ENCODE results near the gene WDFY3. TPM values are rescaled to one million over a fixed set of nuclear protein-coding genes. Genes with fewer than 3 reads are reported as not detected.
A peak's percentile ranks its signal among the peaks of the same experiment; 100 is the strongest.

The WDFY3 gene
- total and polyA plus RNA-seq, 7 donors: 3.2 to 54.2 (median 38.2) TPM

DNA sequence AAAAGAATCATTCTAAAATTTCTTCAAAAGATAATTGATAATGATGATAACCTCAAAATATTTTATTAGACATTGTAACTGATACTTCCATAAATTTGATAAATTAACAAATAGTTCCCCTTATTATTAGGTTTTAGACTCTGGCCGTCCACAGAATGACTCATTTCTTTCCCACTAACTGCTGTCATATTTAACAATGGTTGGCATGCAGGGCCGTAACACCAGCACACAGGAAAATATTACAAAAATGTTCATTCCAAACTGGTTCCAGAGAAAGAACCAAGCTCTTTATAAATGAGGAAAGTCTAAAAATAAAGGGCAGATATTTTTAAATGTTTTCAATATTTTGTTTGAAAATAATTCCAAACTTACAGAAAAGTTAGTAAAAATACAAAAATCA, 28.2 kb downstream of the WDFY3 start:
- H3K27ac ChIP-seq: no peak overlapping the region
- TF ChIP-seq, protein P1, sequence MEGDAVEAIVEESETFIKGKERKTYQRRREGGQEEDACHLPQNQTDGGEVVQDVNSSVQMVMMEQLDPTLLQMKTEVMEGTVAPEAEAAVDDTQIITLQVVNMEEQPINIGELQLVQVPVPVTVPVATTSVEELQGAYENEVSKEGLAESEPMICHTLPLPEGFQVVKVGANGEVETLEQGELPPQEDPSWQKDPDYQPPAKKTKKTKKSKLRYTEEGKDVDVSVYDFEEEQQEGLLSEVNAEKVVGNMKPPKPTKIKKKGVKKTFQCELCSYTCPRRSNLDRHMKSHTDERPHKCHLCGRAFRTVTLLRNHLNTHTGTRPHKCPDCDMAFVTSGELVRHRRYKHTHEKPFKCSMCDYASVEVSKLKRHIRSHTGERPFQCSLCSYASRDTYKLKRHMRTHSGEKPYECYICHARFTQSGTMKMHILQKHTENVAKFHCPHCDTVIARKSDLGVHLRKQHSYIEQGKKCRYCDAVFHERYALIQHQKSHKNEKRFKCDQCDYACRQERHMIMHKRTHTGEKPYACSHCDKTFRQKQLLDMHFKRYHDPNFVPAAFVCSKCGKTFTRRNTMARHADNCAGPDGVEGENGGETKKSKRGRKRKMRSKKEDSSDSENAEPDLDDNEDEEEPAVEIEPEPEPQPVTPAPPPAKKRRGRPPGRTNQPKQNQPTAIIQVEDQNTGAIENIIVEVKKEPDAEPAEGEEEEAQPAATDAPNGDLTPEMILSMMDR (IDR thresholded peaks at IDR 0.05): no peak

DNA sequence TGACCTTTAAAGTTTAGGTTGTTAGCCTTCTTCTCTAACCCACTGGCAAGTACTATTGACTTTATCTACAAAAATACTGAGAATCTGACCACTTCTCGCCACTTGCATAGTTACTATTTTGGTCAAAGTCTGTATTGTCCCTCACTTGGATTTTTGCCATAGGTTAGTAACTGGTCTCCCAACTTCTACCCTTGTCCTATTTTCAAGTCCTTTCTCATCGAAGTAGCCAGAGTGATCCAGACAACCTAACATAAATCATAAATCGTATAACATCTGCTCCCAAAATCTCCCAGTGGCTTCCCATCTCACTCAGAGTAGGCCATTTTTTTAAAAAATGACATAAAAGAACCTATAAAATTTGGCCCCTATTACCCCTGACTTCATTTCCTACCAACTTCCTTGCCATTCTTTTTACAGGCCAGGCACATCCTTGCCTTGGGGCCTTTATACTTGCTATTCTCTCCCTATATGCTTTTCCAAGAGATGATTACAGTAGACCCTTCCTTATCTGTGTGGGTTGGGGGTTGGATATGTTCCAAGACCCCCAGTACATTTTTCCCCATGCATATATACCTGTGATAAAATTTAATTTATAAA, 29.0 kb downstream of the WDFY3 start:
- Histone ChIP-seq H3K4me1 (peaks cover 28% of the 10 kb centered on the region), H3K9me3 (peaks cover 19% of the 10 kb centered on the region), H3K27ac (peak overlapping the region; percentile 27), H3K36me3 (ENCODE audit: insufficient read depth in 1 of 2, low read depth in 1 of 2) (no peaks in the 10 kb centered on the region), H3K27me3 (ENCODE audit: insufficient read depth in 3 of 3, low read length in 2 of 3) (no peaks in the 10 kb centered on the region), H3K4me3 (no peak overlapping the region)
- 41 to 48% (median 41%) methylated on average over 3 of the region's 3 CpGs for WGBS, 3 donors
- TF ChIP-seq, protein P1 (IDR thresholded peaks at IDR 0.05): no peak
- DNase-seq (no peak), ATAC-seq (no peak)
- intact Hi-C loops (cut with DNase I): no loop called here

More for the DNA sequence above, 28.2 kb downstream of the WDFY3 start:
- WGBS, 3 donors: 16 to 26% (median 21%) methylated on average over 2 of the region's 2 CpGs
- H3K36me3 ChIP-seq (ENCODE audit: insufficient read depth in 1 of 2, low read depth in 1 of 2): no peaks in the 10 kb centered on the region
- intact Hi-C loops (cut with DNase I): no loop called here
- peak in 2 of 4 donors; percentile 58 to 62 for ATAC-seq
- no peaks in the 10 kb centered on the region for H3K27me3 ChIP-seq (ENCODE audit: insufficient read depth in 3 of 3, low read length in 2 of 3)
- peaks cover 28% of the 10 kb centered on the region for H3K4me1 ChIP-seq
- peaks cover 19% of the 10 kb centered on the region for H3K9me3 ChIP-seq
- no peak for DNase-seq
- H3K4me3 ChIP-seq: no peak overlapping the region

DNA sequence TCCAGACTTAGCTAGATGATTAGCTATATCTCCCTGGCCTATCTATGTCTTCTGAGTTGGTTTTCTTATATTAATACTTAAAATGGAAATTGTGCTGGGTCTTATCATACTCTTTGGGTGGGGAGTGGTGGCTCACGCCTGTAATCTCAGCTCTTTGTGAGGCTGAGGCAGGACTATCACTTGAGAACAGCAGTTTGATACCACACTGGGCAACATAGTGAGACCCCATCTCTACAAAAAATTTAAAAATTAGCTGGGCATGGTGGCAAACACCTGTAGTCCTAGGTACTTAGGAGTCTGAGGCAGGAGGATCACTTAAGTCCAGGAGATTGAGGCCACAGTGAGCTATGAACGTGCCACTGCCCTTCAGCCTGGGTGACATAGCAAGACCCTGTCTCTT, 30.4 kb downstream of the WDFY3 start:
- TF ChIP-seq, protein P1 (IDR thresholded peaks at IDR 0.05): no peak
- Histone ChIP-seq H3K9me3 (peaks cover 10% of the 10 kb centered on the region), H3K27ac (no peak overlapping the region), H3K36me3 (ENCODE audit: insufficient read depth in 1 of 2, low read depth in 1 of 2) (peaks cover 4 to 10% of the 10 kb centered on the region in 2 donors), H3K4me3 (no peak overlapping the region), H3K27me3 (ENCODE audit: insufficient read depth in 3 of 3, low read length in 2 of 3) (no peaks in the 10 kb centered on the region), H3K4me1 (peaks cover 35% of the 10 kb centered on the region)
- ATAC-seq: no peak
- WGBS, 3 donors: 85 to 94% (median 88%) methylated on average over 2 of the region's 2 CpGs
- DNase-seq: no peak
- intact Hi-C loops (cut with DNase I): no loop called here

DNA sequence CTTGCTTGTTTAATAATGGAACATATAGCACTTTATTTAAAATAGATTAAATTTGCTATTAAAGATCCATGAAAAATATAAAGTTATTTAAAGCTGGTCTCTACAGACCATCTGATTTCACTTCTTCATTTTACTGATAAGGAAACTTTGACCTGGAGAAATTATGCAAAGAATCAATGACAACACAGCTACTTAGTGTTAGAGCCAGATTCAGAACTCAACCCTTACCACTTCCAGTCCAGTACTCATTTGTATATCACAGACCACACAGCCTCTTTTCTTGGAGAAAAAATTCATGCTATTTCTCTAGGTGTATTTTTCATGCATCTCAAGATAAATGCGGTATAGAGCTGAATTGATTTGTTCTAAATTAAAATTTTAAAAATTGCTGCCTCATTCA, 34.0 kb downstream of the WDFY3 start:
- Histone ChIP-seq H3K27ac (no peak overlapping the region), H3K4me3 (no peak overlapping the region), H3K9me3 (no peaks in the 10 kb centered on the region), H3K4me1 (peaks cover 17% of the 10 kb centered on the region), H3K36me3 (ENCODE audit: insufficient read depth in 1 of 2, low read depth in 1 of 2) (peaks cover 4 to 21% of the 10 kb centered on the region in 2 donors), H3K27me3 (ENCODE audit: insufficient read depth in 3 of 3, low read length in 2 of 3) (no peaks in the 10 kb centered on the region)
- TF ChIP-seq, protein P1 (IDR thresholded peaks at IDR 0.05): no peak
- DNase-seq: no peak
- 72 to 93% (median 91%) methylated on average over 1 of the region's 1 CpG for WGBS, 3 donors
- ATAC-seq: no peak
- intact Hi-C loops (cut with DNase I): loop anchor here in 1 of 2 donors (5.0 kb wide), 1 partner anchor 575 kb away; no protein-coding TSS in a partner anchor

DNA sequence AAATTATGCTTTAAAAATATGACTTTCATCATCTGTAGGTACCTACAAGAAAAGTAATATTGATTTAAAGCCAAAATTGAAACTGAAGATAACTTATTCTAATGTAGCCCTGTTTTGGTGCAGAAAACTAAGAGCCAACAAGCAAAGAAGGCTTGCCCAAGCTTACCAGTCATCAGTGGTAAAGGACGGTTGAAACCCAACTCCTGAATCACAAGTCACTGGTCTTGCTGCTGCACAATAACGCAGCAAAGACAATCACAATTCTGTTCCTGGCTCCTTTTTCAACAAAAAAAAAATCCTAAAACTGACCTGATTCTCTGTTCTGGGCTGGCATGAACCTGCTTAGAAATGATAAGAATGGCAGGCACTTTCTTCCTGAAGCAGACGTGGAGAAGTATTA, 34.5 kb downstream of the WDFY3 start:
- Histone ChIP-seq H3K4me3 (no peak overlapping the region), H3K27ac (no peak overlapping the region), H3K27me3 (ENCODE audit: insufficient read depth in 3 of 3, low read length in 2 of 3) (no peaks in the 10 kb centered on the region), H3K9me3 (no peaks in the 10 kb centered on the region), H3K36me3 (ENCODE audit: insufficient read depth in 1 of 2, low read depth in 1 of 2) (peaks cover 4 to 21% of the 10 kb centered on the region in 2 donors), H3K4me1 (peaks cover 12% of the 10 kb centered on the region)
- no peak for DNase-seq
- TF ChIP-seq, protein P1 (IDR thresholded peaks at IDR 0.05): no peak
- intact Hi-C loops (cut with DNase I): loop anchor here in 1 of 2 donors (5.0 kb wide), 1 partner anchor 575 kb away; no protein-coding TSS in a partner anchor
- WGBS, 3 donors: 56 to 70% (median 58%) methylated on average over 3 of the region's 3 CpGs
- ATAC-seq: no peak

Data from psoas muscle (tissue), 8 donors.